ENCODE measurements around the gene SKI.
A peak's percentile ranks its signal among the peaks of the same experiment; 100 is the strongest.
"Not testable (repeated sequence)": the region's sequence is repeated elsewhere in the genome, so short reads cannot be mapped to it uniquely, and the experiment has no call there.

The SKI gene

GRCh38 chr1:2328676-2329455 is 100.7 kb downstream of the SKI start:
- no peak for DNase-seq

- DNase-seq: no peak
Observed at GRCh38 chr1:2330035-2330434, 101.9 kb downstream of the SKI start.

GRCh38 chr1:2330519-2331199 is 102.5 kb downstream of the SKI start:
- DNase-seq: peak; percentile 12

- DNase-seq: no peak
Observed at GRCh38 chr1:2331200-2331544, 103.1 kb downstream of the SKI start.

GRCh38 chr1:2331580-2331979 is 103.5 kb downstream of the SKI start:
- DNase-seq: not testable (repeated sequence)

- no peak for DNase-seq
Observed at GRCh38 chr1:2334366-2334765, 106.2 kb downstream of the SKI start.

GRCh38 chr1:2334883-2335534 is 106.9 kb downstream of the SKI start:
- DNase-seq: no peak

GRCh38 chr1:2335721-2336455 is 107.8 kb downstream of the SKI start:
- DNase-seq: no peak

GRCh38 chr1:2336499-2336898 is 108.4 kb downstream of the SKI start:
- DNase-seq: no peak

- no peak for DNase-seq
Observed at GRCh38 chr1:2337081-2337480, 109.0 kb downstream of the SKI start.

- DNase-seq: no peak
Observed at GRCh38 chr1:2337501-2337900, 109.4 kb downstream of the SKI start.

- no peak for DNase-seq
Observed at GRCh38 chr1:2339206-2340085, 111.3 kb downstream of the SKI start.

- DNase-seq: no peak
Observed at GRCh38 chr1:2340086-2340917, 112.2 kb downstream of the SKI start.

- DNase-seq: no peak
Observed at GRCh38 chr1:2340918-2341254, 112.8 kb downstream of the SKI start.

- no peak for DNase-seq
Observed at GRCh38 chr1:2341706-2342383, 113.7 kb downstream of the SKI start.

GRCh38 chr1:2342384-2343022 is 114.4 kb downstream of the SKI start:
- DNase-seq: no peak

- no peak for DNase-seq
Observed at GRCh38 chr1:2343023-2343935, 115.2 kb downstream of the SKI start.

GRCh38 chr1:2344121-2344681 is 116.1 kb downstream of the SKI start:
- DNase-seq: no peak

GRCh38 chr1:2344744-2345296 is 116.7 kb downstream of the SKI start:
- no peak for DNase-seq

Measured in amniotic stem cell (primary cell).